HEK293 (cell line): ENCODE results near the gene IFNL1.
A peak's percentile ranks its signal among the peaks of the same experiment; 100 is the strongest.

Experiments used
- ELK4 ChIP-seq: IDR thresholded peaks from 2 replicates; pipeline ENCODE4 v1.6.1; 2011; ENCODE audit warnings: mild to moderate bottlenecking, low read depth, low read length, borderline replicate concordance
- GFI1B ChIP-seq: fragments of 450-650 bp; formaldehyde crosslinking; IDR thresholded peaks from 2 replicates; pipeline ENCODE4 v1.5.1; 2016; ENCODE audit warnings: missing biosample characterization, missing genetic modification characterization
- HOXD13 ChIP-seq: sonication (generic); formaldehyde crosslinking; IDR thresholded peaks from 2 replicates; pipeline ENCODE4 v1.8.0; 2022; ENCODE audit warnings: missing genetic modification reagents, borderline replicate concordance
- KLF16 ChIP-seq: fragments of 450-650 bp; formaldehyde crosslinking; IDR thresholded peaks from 2 replicates; pipeline ENCODE4 v1.5.1; 2017; ENCODE audit warnings: missing biosample characterization, missing genetic modification characterization
- KLF9 ChIP-seq: fragments of 450-650 bp; formaldehyde crosslinking; IDR thresholded peaks from 2 replicates; pipeline ENCODE4 v1.5.1; 2016; ENCODE audit warnings: missing biosample characterization, missing genetic modification characterization, low read depth
- MZF1 ChIP-seq: fragments of 450-650 bp; formaldehyde crosslinking; IDR thresholded peaks from 2 replicates; pipeline ENCODE4 v1.5.1; 2017; ENCODE audit warnings: missing biosample characterization, missing genetic modification characterization, borderline replicate concordance
- PRDM4 ChIP-seq: fragments of 450-650 bp; formaldehyde crosslinking; IDR thresholded peaks from 2 replicates; pipeline ENCODE4 v1.5.1; 2017; ENCODE audit warnings: missing biosample characterization, missing genetic modification characterization
- REPIN1 ChIP-seq: fragments of 450-650 bp; formaldehyde crosslinking; IDR thresholded peaks from 2 replicates; pipeline ENCODE4 v1.5.1; 2017; ENCODE audit warnings: missing biosample characterization, missing genetic modification characterization, low read depth
- ZBTB44 ChIP-seq: fragments of 450-650 bp; IDR thresholded peaks from 2 replicates; pipeline ENCODE4 v1.5.1; 2018; ENCODE audit warnings: missing biosample characterization, mild to moderate bottlenecking, missing genetic modification characterization
- ZBTB8A ChIP-seq: fragments of 450-650 bp; formaldehyde crosslinking; IDR thresholded peaks from 2 replicates; pipeline ENCODE4 v1.5.1; 2016; ENCODE audit warnings: missing biosample characterization, missing genetic modification characterization
- ZFP41 ChIP-seq: fragments of 450-650 bp; formaldehyde crosslinking; IDR thresholded peaks from 2 replicates; pipeline ENCODE4 v1.5.1; 2016; ENCODE audit warnings: missing biosample characterization, missing genetic modification characterization, borderline replicate concordance
- ZNF121 ChIP-seq: fragments of 450-650 bp; formaldehyde crosslinking; IDR thresholded peaks from 2 replicates; pipeline ENCODE4 v1.5.1; 2016; ENCODE audit warnings: missing biosample characterization, missing genetic modification characterization
- ZNF140 ChIP-seq: fragments of 450-650 bp; formaldehyde crosslinking; IDR thresholded peaks from 2 replicates; pipeline ENCODE4 v1.5.1; 2016; ENCODE audit warnings: missing biosample characterization, missing genetic modification characterization
- ZNF223 ChIP-seq: fragments of 450-650 bp; formaldehyde crosslinking; IDR thresholded peaks from 2 replicates; pipeline ENCODE4 v1.5.1; 2016; ENCODE audit warnings: missing biosample characterization, missing genetic modification characterization
- ZNF311 ChIP-seq: fragments of 450-650 bp; formaldehyde crosslinking; IDR thresholded peaks from 2 replicates; pipeline ENCODE4 v1.5.1; 2017; ENCODE audit warnings: missing biosample characterization, missing genetic modification characterization, borderline replicate concordance
- ZNF362 ChIP-seq: fragments of 450-650 bp; formaldehyde crosslinking; IDR thresholded peaks from 2 replicates; pipeline ENCODE4 v1.5.1; 2016; ENCODE audit warnings: missing biosample characterization, missing genetic modification characterization
- ZNF398 ChIP-seq: fragments of 450-650 bp; formaldehyde crosslinking; IDR thresholded peaks from 2 replicates; pipeline ENCODE4 v1.5.1; 2017; ENCODE audit warnings: missing biosample characterization, missing genetic modification characterization
- ZNF404 ChIP-seq: fragments of 450-650 bp; formaldehyde crosslinking; IDR thresholded peaks from 2 replicates; pipeline ENCODE4 v1.5.1; 2017; ENCODE audit warnings: missing biosample characterization, missing genetic modification characterization
- ZNF423 ChIP-seq: fragments of 450-650 bp; formaldehyde crosslinking; IDR thresholded peaks from 2 replicates; pipeline ENCODE4 v1.5.1; 2016; ENCODE audit warnings: missing biosample characterization, missing genetic modification characterization
- ZNF433 ChIP-seq: fragments of 450-650 bp; formaldehyde crosslinking; IDR thresholded peaks from 2 replicates; pipeline ENCODE4 v1.5.1; 2016; ENCODE audit warnings: missing biosample characterization, missing genetic modification characterization, low read depth
- ZNF510 ChIP-seq: fragments of 450-650 bp; formaldehyde crosslinking; IDR thresholded peaks from 2 replicates; pipeline ENCODE4 v1.5.1; 2018; ENCODE audit warnings: mild to moderate bottlenecking, missing genetic modification characterization, missing biosample characterization; ENCODE audit not compliant: insufficient replicate concordance
- ZNF521 ChIP-seq: fragments of 450-650 bp; formaldehyde crosslinking; IDR thresholded peaks from 2 replicates; pipeline ENCODE4 v1.5.1; 2017; ENCODE audit warnings: missing biosample characterization, mild to moderate bottlenecking, missing genetic modification characterization
- ZNF529 ChIP-seq: fragments of 450-650 bp; formaldehyde crosslinking; IDR thresholded peaks from 2 replicates; pipeline ENCODE4 v1.5.1; 2017; ENCODE audit warnings: missing genetic modification characterization, missing biosample characterization; ENCODE audit not compliant: insufficient replicate concordance
- ZNF624 ChIP-seq: fragments of 450-650 bp; formaldehyde crosslinking; IDR thresholded peaks from 2 replicates; pipeline ENCODE4 v1.5.1; 2017; ENCODE audit warnings: missing biosample characterization, missing genetic modification characterization
- ZNF658 ChIP-seq: fragments of 450-650 bp; formaldehyde crosslinking; IDR thresholded peaks from 2 replicates; pipeline ENCODE4; 2016; ENCODE audit warnings: missing biosample characterization, missing genetic modification characterization
- ZNF776 ChIP-seq: fragments of 450-650 bp; formaldehyde crosslinking; IDR thresholded peaks from 2 replicates; pipeline ENCODE4 v1.5.0; 2017; ENCODE audit warnings: missing biosample characterization, missing genetic modification characterization, borderline replicate concordance
- ZNF791 ChIP-seq: fragments of 450-650 bp; formaldehyde crosslinking; IDR thresholded peaks from 2 replicates; pipeline ENCODE4 v1.5.1; 2016; ENCODE audit warnings: missing biosample characterization, missing genetic modification characterization
- ZSCAN16 ChIP-seq: fragments of 450-650 bp; formaldehyde crosslinking; IDR thresholded peaks from 2 replicates; pipeline ENCODE4 v1.5.1; 2016; ENCODE audit warnings: missing biosample characterization, missing genetic modification characterization
- ZSCAN5A ChIP-seq: fragments of 450-650 bp; formaldehyde crosslinking; IDR thresholded peaks from 2 replicates; pipeline ENCODE4 v1.5.1; 2016; ENCODE audit warnings: missing biosample characterization, missing genetic modification characterization

The IFNL1 gene

GRCh38 chr19:39341719-39342604 is 45.8 kb downstream of the IFNL1 start, which contains the start of gene SAMD4B (continued):
- TF ChIP-seq ZNF362 (tag by site-specific recombination) (no peak), ZNF140 (no peak), ZNF223 (no peak), ZNF423 (peak; percentile 96), ZNF624 (no peak), REPIN1 (tag by site-specific recombination) (peak; percentile 97; the same call in 1 of the 2 replicates), ZNF311 (tag by site-specific recombination) (no peak), GFI1B (no peak), ZNF121 (tag by site-specific recombination) (0 out of 2 replicates have a peak, but pooled peaks have one; percentile 25), MZF1 (peak; percentile 90; the same call in 1 of the 2 replicates), ZNF776 (tag by site-specific recombination) (no peak), ZNF433 (tag by site-specific recombination) (no peak), ZSCAN5A (tag by site-specific recombination) (peak; percentile 84; the same call in 1 of the 2 replicates), ZNF398 (tag by site-specific recombination) (no peak), ELK4 (no peak), HOXD13 (CRISPR knock-in tag) (no peak), ZFP41 (tag by site-specific recombination) (no peak), ZNF510 (tag by site-specific recombination) (no peak), ZBTB8A (tag by site-specific recombination) (peak; percentile 100), ZSCAN16 (no peak), KLF9 (tag by site-specific recombination) (peak; percentile 97), ZBTB44 (tag by site-specific recombination) (no peak; the same call in 1 of the 2 replicates), ZNF529 (tag by site-specific recombination) (no peak), ZNF791 (tag by site-specific recombination) (no peak), ZNF521 (tag by site-specific recombination) (no peak), ZNF658 (tag by site-specific recombination) (no peak), ZNF404 (tag by site-specific recombination) (no peak), PRDM4 (tag by site-specific recombination) (peak; percentile 71), KLF16 (tag by site-specific recombination) (peak; percentile 99)
